GM12892 (cell line): Measurements from ENCODE around the gene CDX1.

Experiments
- POLR2A ChIP-seq: IDR thresholded peaks from 2 replicates; pipeline ENCODE4 v1.6.1; 2011; ENCODE audit warnings: low read depth, low read length, control low read depth
- POLR2AphosphoS5 ChIP-seq: IDR thresholded peaks from 2 replicates; pipeline ENCODE4 v1.6.1; 2011; ENCODE audit warnings: low read depth, low read length, control low read depth
- TAF1 ChIP-seq: IDR thresholded peaks from 2 replicates; pipeline ENCODE4 v1.6.1; 2011; ENCODE audit warnings: low read depth, mild to moderate bottlenecking, control low read depth, low read length, borderline replicate concordance

- TF ChIP-seq POLR2A, result no peak
- TF ChIP-seq POLR2AphosphoS5, result no peak
- TF ChIP-seq TAF1, result no peak
These were observed 7.5 kb upstream of the CDX1 start for GRCh38 chr5:150159031-150159430.
